H9 (cell line): ENCODE measurements around the gene PREX1. TPM values are rescaled to one million over a fixed set of nuclear protein-coding genes. Genes with fewer than 3 reads are reported as not detected.

Source experiments
- DNase-seq: peaks from one replicate; pipeline ENCODE4 v3.0.0-alpha.2; 2017
- H2AFZ ChIP-seq: one replicate; pipeline ENCODE4 v1.6.1; 2013; ENCODE audit warnings: mild to moderate bottlenecking, low read length, control low read depth, moderate library complexity
- H2AK5ac ChIP-seq: 2 replicates; pipeline ENCODE4 v1.6.1; 2013; ENCODE audit warnings: low read length, control low read depth, mixed read lengths; ENCODE audit not compliant: insufficient read length
- H2BK120ac ChIP-seq: one replicate; pipeline ENCODE4 v1.6.1; 2013; ENCODE audit warnings: low read depth, mild to moderate bottlenecking, low read length, control low read depth, inconsistent platforms; ENCODE audit not compliant: poor library complexity, severe bottlenecking
- H2BK12ac ChIP-seq: 2 replicates; pipeline ENCODE4 v1.6.1; 2013; ENCODE audit warnings: low read length, control low read depth, mixed read lengths, low read depth; ENCODE audit not compliant: insufficient read length
- H2BK15ac ChIP-seq: 2 replicates; pipeline ENCODE4 v1.6.1; 2013; ENCODE audit warnings: low read depth, low read length, control low read depth
- H2BK20ac ChIP-seq: one replicate; pipeline ENCODE4 v1.6.1; 2013; ENCODE audit warnings: low read depth, mild to moderate bottlenecking, low read length, control low read depth, inconsistent platforms; ENCODE audit not compliant: poor library complexity, severe bottlenecking
- H2BK5ac ChIP-seq: 2 replicates; pipeline ENCODE4 v1.6.1; 2013; ENCODE audit warnings: low read length, control low read depth, mixed read lengths; ENCODE audit not compliant: insufficient read length
- H3K14ac ChIP-seq: 2 replicates; pipeline ENCODE4 v1.6.1; 2013; ENCODE audit warnings: low read length, control low read depth; ENCODE audit not compliant: insufficient read depth
- H3K18ac ChIP-seq: 2 replicates; pipeline ENCODE4 v1.6.1; 2013; ENCODE audit warnings: low read depth, mild to moderate bottlenecking, mixed read lengths, low read length, control low read depth; ENCODE audit not compliant: insufficient read length
- H3K23ac ChIP-seq: 2 replicates; pipeline ENCODE4 v1.6.1; 2013; ENCODE audit warnings: low read length, control low read depth, mixed read lengths, low read depth; ENCODE audit not compliant: insufficient read length
- H3K23me2 ChIP-seq: 2 replicates; pipeline ENCODE4 v1.6.1; 2013; ENCODE audit warnings: low read depth, mild to moderate bottlenecking, mixed read lengths, low read length, control low read depth; ENCODE audit not compliant: insufficient read length, poor library complexity, severe bottlenecking
- H3K27ac ChIP-seq: 2 replicates; pipeline ENCODE4 v1.5.1; 2013; ENCODE audit warnings: low read length, control low read depth, mixed read lengths, low read depth; ENCODE audit not compliant: insufficient read length
- H3K27me3 ChIP-seq: 2 replicates; pipeline ENCODE4 v1.6.1; 2013; ENCODE audit warnings: low read length, control low read depth, inconsistent platforms; ENCODE audit not compliant: insufficient read depth
- H3K4ac ChIP-seq: 2 replicates; pipeline ENCODE4 v1.6.1; 2013; ENCODE audit warnings: low read depth, mild to moderate bottlenecking, control low read depth, inconsistent platforms, low read length, moderate library complexity
- H3K4me1 ChIP-seq: 2 replicates; pipeline ENCODE4 v1.6.1; 2013; ENCODE audit warnings: low read length, control low read depth, inconsistent platforms; ENCODE audit not compliant: insufficient read depth
- H3K4me2 ChIP-seq: 2 replicates; pipeline ENCODE4 v1.6.1; 2013; ENCODE audit warnings: low read length, control low read depth, mixed read lengths; ENCODE audit not compliant: insufficient read length, insufficient read depth
- H3K56ac ChIP-seq: 2 replicates; pipeline ENCODE4 v1.6.1; 2013; ENCODE audit warnings: low read depth, mild to moderate bottlenecking, mixed read lengths, low read length, control low read depth; ENCODE audit not compliant: insufficient read length
- H3K79me1 ChIP-seq: 2 replicates; pipeline ENCODE4 v1.6.1; 2013; ENCODE audit warnings: low read depth, mild to moderate bottlenecking, moderate library complexity, low read length, control low read depth, inconsistent platforms; ENCODE audit not compliant: insufficient read depth, poor library complexity, severe bottlenecking
- H3K79me2 ChIP-seq: 2 replicates; pipeline ENCODE4 v1.6.1; 2013; ENCODE audit warnings: low read length, control low read depth, inconsistent platforms; ENCODE audit not compliant: insufficient read depth
- H3K9ac ChIP-seq: 2 replicates; pipeline ENCODE4 v1.6.1; 2013; ENCODE audit warnings: low read length, control low read depth, mixed read lengths; ENCODE audit not compliant: insufficient read length; ENCODE audit errors: extremely low read depth
- H3K9me3 ChIP-seq: one replicate; pipeline ENCODE4 v1.6.1; 2013; ENCODE audit warnings: low read depth, low read length, inconsistent platforms; ENCODE audit not compliant: control insufficient read depth
- H3T11ph ChIP-seq: one replicate; pipeline ENCODE4 v1.6.1; 2013; ENCODE audit warnings: mild to moderate bottlenecking, low read length, control low read depth, inconsistent platforms
- H4K20me1 ChIP-seq: one replicate; pipeline ENCODE4 v1.6.1; 2013; ENCODE audit not compliant: control insufficient read depth, insufficient read length, insufficient read depth
- H4K5ac ChIP-seq: 2 replicates; pipeline ENCODE4 v1.6.1; 2013; ENCODE audit warnings: low read depth, mild to moderate bottlenecking, mixed read lengths, low read length, control low read depth; ENCODE audit not compliant: insufficient read length
- H4K8ac ChIP-seq: replicated peaks from 2 replicates; pipeline ENCODE4 v1.6.1; 2013; ENCODE audit warnings: low read length, control low read depth, mixed read lengths, low read depth; ENCODE audit not compliant: insufficient read length
- H4K91ac ChIP-seq: 2 replicates; pipeline ENCODE4 v1.6.1; 2013; ENCODE audit warnings: low read depth, mild to moderate bottlenecking, moderate library complexity, mixed read lengths, low read length, control low read depth; ENCODE audit not compliant: insufficient read length
- H3K27ac Mint-ChIP-seq, 3 experiments: 2 replicates in 2 of 3; 3 replicates in 1 of 3; pipeline ENCODE4 v1.8.0; 2020 to 2021; ENCODE audit warnings: mixed read lengths in 3 of 3, mild to moderate bottlenecking in 1 of 3, moderate library complexity in 1 of 3
- H3K27me3 Mint-ChIP-seq: 2 replicates; pipeline ENCODE4 v1.8.0; 2021; ENCODE audit warnings: low read depth, mild to moderate bottlenecking, moderate library complexity, mixed read lengths
- H3K36me3 Mint-ChIP-seq, 3 experiments: 2 replicates in 2 of 3; 3 replicates in 1 of 3; pipeline ENCODE4 v1.8.0; 2020 to 2021; ENCODE audit warnings: low read depth in 3 of 3, mixed read lengths in 3 of 3; ENCODE audit not compliant: insufficient read depth in 1 of 3
- H3K4me1 Mint-ChIP-seq, 2 experiments: 2 replicates each; pipeline ENCODE4 v1.8.0; 2020; ENCODE audit warnings: mixed read lengths in 2 of 2
- H3K4me3 Mint-ChIP-seq, 2 experiments: 2 replicates in 1 of 2; 3 replicates in 1 of 2; pipeline ENCODE4 v1.8.0; 2020 to 2021; ENCODE audit warnings: mild to moderate bottlenecking in 2 of 2, mixed read lengths in 2 of 2, moderate library complexity in 1 of 2
- H3K9me3 Mint-ChIP-seq, 2 experiments: 2 replicates in 1 of 2; 3 replicates in 1 of 2; pipeline ENCODE4 v1.8.0; 2020; ENCODE audit warnings: mild to moderate bottlenecking in 2 of 2, mixed read lengths in 2 of 2, moderate library complexity in 1 of 2
- CTCF ChIP-seq: fragments of 200-600 bp; sonication (generic); conservative IDR thresholded peaks from 3 replicates; pipeline ENCODE4 v1.8.0; 2021; ENCODE audit warnings: antibody characterized with exemption, mild to moderate bottlenecking
- WGBS: extraction: QIAGEN DNeasy Blood & Tissue Kit; methylation state at CpG from one replicate; pipeline ENCODE4 v1.1.7; 2013; ENCODE audit warnings: missing lambda C conversion rate, low lambda C conversion rate, mixed read lengths; ENCODE audit not compliant: insufficient read length; ENCODE audit errors: extremely low coverage; 5-methylcytosine and 5-hydroxymethylcytosine counted together
- total RNA-seq: library from RNA; stranded (reverse); gene quantifications from 2 replicates; pipeline ENCODE4 v1.2.1, GENCODE V29; 2021

The PREX1 gene
- total RNA-seq, 1 experiment from 2014 or later: 6.6 TPM

DNA sequence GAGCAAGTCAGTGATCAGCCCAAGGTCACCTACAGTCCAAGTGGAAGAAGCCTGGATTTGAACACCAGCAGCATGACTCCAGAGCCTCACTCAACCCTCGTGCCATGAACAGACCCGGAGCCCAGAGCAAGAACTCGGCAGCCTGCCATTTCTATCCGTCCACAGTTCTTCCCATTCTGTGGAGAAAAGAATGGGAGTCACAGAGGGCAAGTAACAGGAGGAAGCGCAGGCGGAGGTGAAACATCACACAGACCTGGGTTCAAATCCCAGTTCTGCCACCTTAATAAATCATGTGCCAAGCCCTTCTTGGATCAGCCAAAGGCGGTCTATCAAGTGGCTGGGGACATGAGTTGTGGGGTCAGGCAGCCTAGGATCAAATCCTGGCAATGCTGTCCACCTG is 4.3 kb downstream of the PREX1 start:
- peaks cover 68% of the 10 kb centered on the region for H3K27me3 Mint-ChIP-seq
- no peak overlapping the region for H3K27ac ChIP-seq
- no peak overlapping the region for H2BK20ac ChIP-seq
- H4K91ac ChIP-seq: no peak overlapping the region
- H3K23me2 ChIP-seq: peaks cover 11% of the 10 kb centered on the region
- no peaks in the 10 kb centered on the region; a peak in 2 of 5 replicates for H3K9me3 Mint-ChIP-seq
- H3K4ac ChIP-seq: no peak overlapping the region
- H3K27me3 ChIP-seq: peaks cover 10% of the 10 kb centered on the region
- no peak overlapping the region for H3T11ph ChIP-seq
- no peak overlapping the region for H3K27ac Mint-ChIP-seq
- no peak overlapping the region for H3K14ac ChIP-seq
- H3K4me1 ChIP-seq: no peaks in the 10 kb centered on the region; the same call in 1 of the 2 replicates
- H2AFZ ChIP-seq: no peak overlapping the region
- H3K56ac ChIP-seq: no peak overlapping the region
- H3K23ac ChIP-seq: no peak overlapping the region
- TF ChIP-seq CTCF: no peak
- no peak overlapping the region for H4K5ac ChIP-seq
- H2AK5ac ChIP-seq: no peak overlapping the region
- no peaks in the 10 kb centered on the region for H4K20me1 ChIP-seq
- H3K4me2 ChIP-seq: no peak overlapping the region
- no peak overlapping the region for H2BK5ac ChIP-seq
- no peaks in the 10 kb centered on the region for H3K36me3 Mint-ChIP-seq
- WGBS: no CpG with 5 or more reads among the region's 7 CpGs
- no peak overlapping the region for H3K18ac ChIP-seq
- H3K9ac ChIP-seq: no peak overlapping the region
- H3K79me1 ChIP-seq: no peaks in the 10 kb centered on the region
- H3K9me3 ChIP-seq: no peaks in the 10 kb centered on the region
- no peak overlapping the region for H2BK120ac ChIP-seq
- no peaks in the 10 kb centered on the region for H3K79me2 ChIP-seq
- H2BK15ac ChIP-seq: no peak overlapping the region
- H4K8ac ChIP-seq: no peak overlapping the region
- DNase-seq: no peak
- H3K4me3 Mint-ChIP-seq: no peak overlapping the region
- H2BK12ac ChIP-seq: no peak overlapping the region
- peaks cover 35 to 48% of the 10 kb centered on the region in 2 experiments for H3K4me1 Mint-ChIP-seq
